ENCODE results near the gene GTF2A1L. TPM values are rescaled to one million over a fixed set of nuclear protein-coding genes. Genes with fewer than 3 reads are reported as not detected.
"Not testable (repeated sequence)": the region's sequence is repeated elsewhere in the genome, so short reads cannot be mapped to it uniquely, and the experiment has no call there.

Gene GTF2A1L
- total RNA-seq, 4 donors from 2014 or later: 0.35 to 86.8 (median 66.9) TPM; not detected in 1

DNA sequence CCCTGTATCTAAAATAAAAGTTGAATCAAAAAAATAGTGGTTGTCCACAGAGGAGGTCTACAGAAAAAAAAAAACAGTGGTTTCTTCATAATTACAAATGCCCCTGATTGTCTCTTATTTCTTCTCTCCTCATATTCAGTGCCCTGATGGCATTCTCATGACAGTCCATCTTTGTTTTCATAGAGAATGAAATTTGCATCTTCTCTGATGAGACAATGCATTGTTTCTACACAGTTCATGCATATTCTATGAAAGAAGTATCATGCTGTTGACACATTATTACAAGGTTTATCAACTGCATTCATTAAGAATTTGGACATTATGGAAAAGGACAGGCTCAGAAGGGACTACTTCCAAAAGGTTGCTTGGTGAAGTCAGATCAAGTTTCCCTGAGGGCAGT, 78.3 kb downstream of the GTF2A1L start:
- no peaks in the 10 kb centered on the region for H3K4me1 ChIP-seq
- intact Hi-C loops (cut with DNase I; ENCODE audit: low total_unique reads): no loop called here
- TF ChIP-seq POLR2A (IDR thresholded peaks at IDR 0.05): no peak
- TF ChIP-seq, protein P1, sequence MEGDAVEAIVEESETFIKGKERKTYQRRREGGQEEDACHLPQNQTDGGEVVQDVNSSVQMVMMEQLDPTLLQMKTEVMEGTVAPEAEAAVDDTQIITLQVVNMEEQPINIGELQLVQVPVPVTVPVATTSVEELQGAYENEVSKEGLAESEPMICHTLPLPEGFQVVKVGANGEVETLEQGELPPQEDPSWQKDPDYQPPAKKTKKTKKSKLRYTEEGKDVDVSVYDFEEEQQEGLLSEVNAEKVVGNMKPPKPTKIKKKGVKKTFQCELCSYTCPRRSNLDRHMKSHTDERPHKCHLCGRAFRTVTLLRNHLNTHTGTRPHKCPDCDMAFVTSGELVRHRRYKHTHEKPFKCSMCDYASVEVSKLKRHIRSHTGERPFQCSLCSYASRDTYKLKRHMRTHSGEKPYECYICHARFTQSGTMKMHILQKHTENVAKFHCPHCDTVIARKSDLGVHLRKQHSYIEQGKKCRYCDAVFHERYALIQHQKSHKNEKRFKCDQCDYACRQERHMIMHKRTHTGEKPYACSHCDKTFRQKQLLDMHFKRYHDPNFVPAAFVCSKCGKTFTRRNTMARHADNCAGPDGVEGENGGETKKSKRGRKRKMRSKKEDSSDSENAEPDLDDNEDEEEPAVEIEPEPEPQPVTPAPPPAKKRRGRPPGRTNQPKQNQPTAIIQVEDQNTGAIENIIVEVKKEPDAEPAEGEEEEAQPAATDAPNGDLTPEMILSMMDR (IDR thresholded peaks at IDR 0.05): no peak
- no peaks in the 10 kb centered on the region for H3K36me3 ChIP-seq
- no peak overlapping the region for H3K27ac ChIP-seq
- H3K4me3 ChIP-seq: no peak overlapping the region
- no peak for DNase-seq
- no peaks in the 10 kb centered on the region for H3K27me3 ChIP-seq
- H3K9me3 ChIP-seq: no peaks in the 10 kb centered on the region

DNA sequence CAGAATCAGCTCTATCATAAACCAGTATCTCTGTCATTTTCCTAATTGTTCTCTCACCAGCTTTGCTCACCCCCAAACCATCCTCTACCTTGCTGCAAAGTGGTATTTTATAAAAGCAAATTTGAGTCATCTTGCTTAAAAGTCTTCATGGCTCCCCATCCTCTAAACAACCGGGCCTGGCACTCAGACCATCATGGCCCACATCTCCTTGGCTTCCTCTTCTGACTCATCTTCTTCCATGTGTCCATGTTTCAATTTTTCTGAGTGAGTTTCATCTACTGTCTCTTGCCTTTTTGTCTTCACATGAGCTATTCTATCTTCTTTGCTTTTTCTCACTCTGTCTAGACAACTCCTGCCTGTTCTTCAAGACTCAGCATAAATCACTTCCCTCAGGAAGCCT, 79.2 kb downstream of the GTF2A1L start:
- intact Hi-C loops (cut with DNase I; ENCODE audit: low total_unique reads): no loop called here
- no peaks in the 10 kb centered on the region for H3K27me3 ChIP-seq
- H3K4me3 ChIP-seq: no peak overlapping the region
- H3K4me1 ChIP-seq: no peaks in the 10 kb centered on the region
- no peak overlapping the region for H3K27ac ChIP-seq
- DNase-seq: no peak
- no peaks in the 10 kb centered on the region for H3K36me3 ChIP-seq
- TF ChIP-seq POLR2A (IDR thresholded peaks at IDR 0.05): no peak
- TF ChIP-seq, protein P1 (IDR thresholded peaks at IDR 0.05): no peak
- H3K9me3 ChIP-seq: no peaks in the 10 kb centered on the region

DNA sequence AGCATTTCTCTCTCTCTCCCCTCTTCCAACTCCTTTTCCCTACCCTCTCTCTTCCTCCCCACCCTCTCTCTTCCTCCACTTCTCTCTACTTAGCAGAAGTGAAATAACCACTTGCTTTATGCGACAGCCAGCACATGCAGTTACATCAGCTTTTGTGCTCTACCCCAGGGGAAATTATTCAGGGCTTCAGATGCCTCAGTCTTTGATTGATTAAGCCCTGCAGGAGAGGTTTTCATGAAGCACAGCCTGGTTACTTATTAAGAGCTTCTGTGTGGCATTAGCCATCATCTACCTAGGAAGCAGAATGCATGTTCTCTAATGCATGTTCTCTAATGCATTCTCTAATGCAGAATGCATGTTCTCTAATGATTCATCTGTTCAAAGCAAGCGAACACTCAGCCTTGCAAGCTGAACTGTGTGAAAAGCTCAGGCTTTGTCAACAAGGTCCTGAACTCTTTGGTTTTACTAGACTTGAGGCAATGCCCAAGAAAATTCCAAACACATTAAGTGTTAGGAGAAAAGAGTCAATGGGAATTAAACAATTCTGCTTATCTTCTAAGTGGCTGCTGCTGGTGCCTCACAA, 81.8 kb downstream of the GTF2A1L start:
- no peaks in the 10 kb centered on the region for H3K36me3 ChIP-seq
- no peaks in the 10 kb centered on the region for H3K27me3 ChIP-seq
- H3K27ac ChIP-seq: no peak overlapping the region
- DNase-seq: no peak
- H3K9me3 ChIP-seq: no peaks in the 10 kb centered on the region
- H3K4me1 ChIP-seq: no peaks in the 10 kb centered on the region
- intact Hi-C loops (cut with DNase I; ENCODE audit: low total_unique reads): no loop called here
- TF ChIP-seq POLR2A (IDR thresholded peaks at IDR 0.05): no peak
- TF ChIP-seq, protein P1 (IDR thresholded peaks at IDR 0.05): no peak
- H3K4me3 ChIP-seq: no peak overlapping the region

DNA sequence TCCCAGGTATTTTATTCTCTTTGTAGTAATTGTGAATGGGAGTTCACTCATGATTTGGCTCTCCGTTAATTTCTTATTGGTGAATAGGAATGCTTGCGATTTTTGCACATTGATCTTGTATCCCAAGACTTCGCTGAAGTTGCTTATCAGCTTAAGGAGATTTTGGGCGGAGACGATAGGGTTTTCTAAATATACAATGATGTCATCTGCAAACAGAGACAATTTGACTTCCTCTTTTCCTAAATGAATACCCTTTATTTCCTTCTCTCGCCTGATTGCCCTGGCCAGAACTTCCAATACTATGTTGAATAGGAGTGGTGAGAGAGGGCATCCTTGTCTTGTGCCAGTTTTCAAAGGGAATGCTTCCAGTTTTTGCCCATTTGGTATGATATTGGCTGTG, 86.0 kb downstream of the GTF2A1L start:
- H3K4me1 ChIP-seq; H3K9me3 ChIP-seq; H3K27ac ChIP-seq; H3K27me3 ChIP-seq; H3K4me3 ChIP-seq; intact Hi-C loops (cut with DNase I; ENCODE audit: low total_unique reads); H3K36me3 ChIP-seq; DNase-seq: not testable (repeated sequence)

- TF ChIP-seq, protein P1 (IDR thresholded peaks at IDR 0.05): no peak
- no peak for TF ChIP-seq POLR2A (IDR thresholded peaks at IDR 0.05)
- intact Hi-C loops (cut with DNase I; ENCODE audit: low total_unique reads): no loop called here
- Histone ChIP-seq H3K27ac (no peak overlapping the region), H3K9me3 (no peaks in the 10 kb centered on the region), H3K4me3 (no peak overlapping the region), H3K36me3 (no peaks in the 10 kb centered on the region), H3K27me3 (no peaks in the 10 kb centered on the region), H3K4me1 (no peaks in the 10 kb centered on the region)
- no peak for DNase-seq
These were observed 89.8 kb downstream of the GTF2A1L start for GRCh38 chr2:48707466-48707865.

Measured in uterus (tissue), 4 donors.